Colon (tissue), 2 donors: ENCODE data around the gene LONRF2.
"Not testable (repeated sequence)": the region's sequence is repeated elsewhere in the genome, so short reads cannot be mapped to it uniquely, and the experiment has no call there.

Source experiments
- FAIRE-seq: peaks from 2 replicates; lab custom pipeline; 2012; peaks lifted over from hg19 to GRCh38; lab: Jason Lieb, UNC
- donor health status: control.
- donor health status: control.

Gene LONRF2

DNA sequence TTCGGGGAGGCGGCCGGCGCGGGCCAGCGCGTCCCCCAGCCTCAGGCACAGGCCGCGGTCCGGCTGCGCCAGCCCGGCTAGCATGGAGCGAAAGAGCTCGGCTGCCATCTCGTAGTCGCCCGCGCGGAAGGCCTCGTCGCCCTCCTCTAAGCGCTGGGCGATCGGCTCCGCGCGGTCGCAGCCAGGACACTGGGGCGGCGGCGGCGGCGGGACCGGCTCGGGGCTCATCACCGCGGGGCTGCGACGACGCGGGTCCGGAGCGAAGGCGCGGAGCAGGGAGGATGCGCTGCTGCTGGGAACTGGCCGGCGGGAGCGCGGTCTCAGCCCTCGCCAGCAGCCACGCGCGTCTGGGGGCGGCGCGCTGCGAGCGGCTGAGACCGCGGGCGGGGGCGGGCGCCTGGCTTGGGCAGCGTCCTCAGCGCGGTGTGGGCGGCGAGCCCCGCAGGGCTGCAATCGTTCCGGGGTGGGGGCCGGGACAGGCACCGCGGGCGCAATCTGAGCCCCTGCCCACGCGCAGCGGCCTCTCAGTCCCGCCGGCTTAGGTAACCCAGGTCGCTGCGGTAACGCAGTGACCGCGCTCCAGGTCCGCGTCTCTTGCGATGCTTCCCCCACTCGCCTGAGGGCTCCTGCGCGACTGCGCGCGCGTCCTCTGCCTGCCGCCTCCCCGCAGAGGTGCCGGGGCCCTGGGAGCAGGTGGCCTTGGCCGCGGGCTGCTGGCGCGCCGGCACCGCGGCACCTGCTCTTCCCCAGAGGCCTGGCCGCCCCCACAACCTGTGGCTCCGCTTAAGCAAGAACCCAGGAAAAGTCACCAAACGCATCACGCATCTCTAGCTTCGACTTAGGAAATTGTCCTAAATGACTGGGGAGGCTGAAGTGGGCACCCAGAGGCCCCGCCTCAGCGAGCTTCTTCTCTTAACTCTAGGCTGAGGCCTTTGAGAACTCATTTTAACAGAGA is at the start of gene LONRF2:
Gene LONRF2, minus strand, starts transcription at position 636 of the 955 bp plus-strand sequence. Its CDS starts 408 bp downstream, at position 228.
- FAIRE-seq, result no peak

DNA sequence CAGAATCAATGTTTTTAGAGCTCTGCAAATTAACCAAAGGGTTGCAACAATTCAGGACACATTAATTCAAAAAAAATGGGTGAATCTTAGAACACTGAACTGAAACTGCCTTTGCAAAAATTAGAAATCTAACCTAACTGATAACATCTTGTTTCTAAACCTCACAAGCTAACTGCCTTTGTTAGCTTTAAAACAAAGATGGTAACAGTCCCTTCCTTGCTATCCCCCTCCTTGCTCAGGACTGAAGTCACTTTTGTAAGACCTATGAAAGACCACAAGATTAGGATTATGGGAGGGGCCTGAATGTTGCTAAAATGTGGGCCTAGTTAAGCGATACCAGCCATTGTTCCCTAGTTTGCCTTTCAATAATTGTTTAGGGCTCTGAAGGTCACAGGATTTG is 44.9 kb upstream of the LONRF2 start:
- no peak for FAIRE-seq

DNA sequence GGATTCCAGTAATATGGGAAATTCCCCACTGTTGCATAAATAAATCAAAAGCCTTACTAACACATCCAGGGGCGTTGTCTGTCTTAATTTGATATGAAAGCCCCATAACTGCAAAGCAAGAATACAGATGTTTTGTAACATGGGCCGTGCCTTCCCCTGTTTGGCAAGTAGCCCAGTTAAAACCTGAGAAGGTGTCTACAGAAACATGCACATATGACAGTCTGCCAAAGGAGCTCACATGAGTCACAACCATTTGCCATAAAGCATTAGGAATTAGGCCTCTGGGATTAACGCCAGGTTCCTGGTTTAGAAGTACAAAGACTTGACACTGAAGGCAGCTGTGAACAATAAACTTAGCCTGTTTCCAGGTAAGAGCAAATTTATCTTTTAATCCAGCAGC is 43.1 kb upstream of the LONRF2 start:
- no peak for FAIRE-seq

DNA sequence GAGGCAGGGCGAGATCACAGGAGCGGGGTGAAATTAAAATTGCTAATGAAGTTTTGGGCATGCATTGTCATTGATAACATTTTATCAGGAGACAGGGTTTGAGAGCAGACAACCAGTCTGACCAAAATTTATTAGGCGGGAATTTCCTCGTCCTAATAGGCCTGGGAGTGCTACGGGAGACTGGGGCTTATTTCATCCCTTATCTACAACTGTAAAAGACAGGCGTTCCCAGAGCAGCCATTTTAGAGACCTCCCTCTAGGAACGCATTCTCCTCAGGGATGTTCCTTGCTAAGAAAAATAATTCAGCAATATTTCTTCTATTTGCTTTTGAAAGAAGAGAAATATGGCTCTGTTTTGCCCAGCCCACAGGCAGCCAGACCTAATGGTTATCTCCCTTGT is 40.0 kb upstream of the LONRF2 start:
- FAIRE-seq, result not testable (repeated sequence)

DNA sequence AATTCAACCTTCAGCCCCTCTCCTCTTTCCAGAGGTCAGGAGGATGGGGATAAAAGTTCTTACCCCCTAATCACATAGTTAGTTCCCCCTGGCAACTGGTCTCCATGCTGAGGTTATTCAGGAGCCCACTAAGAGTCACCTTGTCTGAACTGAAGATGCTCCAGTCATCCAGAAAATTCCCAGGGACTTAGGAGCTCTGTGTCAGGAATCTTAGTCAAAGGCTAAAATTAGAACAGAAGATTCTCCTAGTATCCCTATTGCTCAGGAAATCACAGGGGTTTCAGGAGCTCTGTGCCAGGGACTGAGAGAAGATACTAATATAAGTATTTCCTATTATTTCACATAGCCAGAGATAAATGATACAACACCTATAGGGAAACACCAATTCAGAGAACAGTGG is 37.3 kb upstream of the LONRF2 start:
- no peak for FAIRE-seq

DNA sequence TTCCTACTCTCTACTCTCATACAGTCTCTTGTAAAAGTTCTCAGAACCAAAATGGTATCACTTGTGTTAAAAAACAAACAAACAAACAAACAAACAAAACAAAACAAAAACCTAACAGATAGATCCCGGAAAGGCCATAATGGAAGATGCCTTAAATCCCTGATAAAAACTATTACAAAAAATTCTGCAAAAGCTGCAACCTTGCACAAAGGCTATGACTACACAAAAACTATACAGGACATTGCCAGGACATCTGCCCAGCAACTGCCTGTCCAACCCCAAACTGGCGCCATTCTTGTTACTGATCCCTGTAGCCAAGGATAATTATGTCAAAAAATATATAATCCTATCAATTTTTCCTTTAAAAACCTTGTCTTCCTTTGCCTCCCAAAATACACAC is 36.3 kb upstream of the LONRF2 start:
- FAIRE-seq, result no peak

DNA sequence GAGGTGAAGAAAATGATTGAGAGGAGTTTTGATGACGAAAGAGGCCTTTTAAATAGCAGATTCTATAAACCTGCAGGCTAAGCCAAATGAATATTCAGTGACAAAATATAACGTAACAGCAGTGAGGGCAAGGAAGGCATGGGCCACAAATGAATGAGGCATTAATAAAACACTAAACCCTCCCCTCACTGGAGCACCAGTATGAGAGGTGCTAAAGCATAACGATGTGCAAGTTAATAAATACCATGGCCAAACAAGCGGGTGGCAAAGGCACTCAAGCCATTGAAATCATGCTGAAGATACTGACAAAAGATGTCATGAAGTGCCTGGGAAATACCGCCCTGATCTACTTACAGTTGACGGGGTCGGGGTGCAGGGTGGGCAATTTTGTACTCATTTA is 30.2 kb upstream of the LONRF2 start:
- FAIRE-seq, result no peak

DNA sequence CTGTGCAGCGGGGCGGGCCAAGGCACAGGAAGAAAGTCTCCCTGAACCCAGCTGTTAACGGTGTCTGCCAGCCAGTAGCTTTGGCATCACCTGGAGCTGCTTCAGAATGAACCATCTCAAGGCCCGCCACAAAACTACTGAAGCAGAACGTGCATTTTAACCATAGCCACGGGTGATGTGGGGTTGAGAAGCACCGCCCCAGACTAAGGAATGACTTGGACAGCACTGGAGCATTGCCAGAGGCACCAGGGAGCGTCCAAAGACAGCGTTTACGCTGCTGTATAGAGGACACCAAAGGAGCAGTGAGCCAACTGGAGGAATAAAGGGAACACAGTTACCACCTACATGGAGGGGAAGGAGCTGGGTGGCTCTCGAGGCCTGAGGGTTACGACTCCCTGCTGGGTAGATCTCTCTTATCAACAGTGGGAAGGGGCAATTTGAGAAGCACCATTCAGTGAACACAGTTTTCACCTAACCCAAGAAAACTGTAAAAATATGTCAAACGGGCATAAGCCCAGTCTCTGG is 28.4 kb upstream of the LONRF2 start:
- FAIRE-seq, result no peak

DNA sequence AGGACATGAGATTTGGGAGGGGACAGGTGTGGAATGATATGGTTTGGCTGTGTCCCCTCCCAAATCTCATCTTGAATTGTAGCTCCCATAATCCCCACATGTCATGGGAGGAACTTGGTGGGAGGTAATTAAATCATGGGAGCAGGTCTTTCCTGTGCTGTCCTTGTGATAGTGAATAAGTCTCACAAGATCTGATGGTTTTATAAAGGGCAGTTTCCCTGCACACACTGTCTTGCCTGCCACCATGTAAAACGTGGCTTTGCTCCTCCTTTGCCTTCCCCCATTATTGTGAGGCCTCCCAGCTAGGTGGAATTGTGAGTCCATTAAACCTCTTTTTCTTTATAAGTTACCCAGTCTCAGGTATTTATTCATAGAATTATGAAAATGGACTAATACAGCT is 22.8 kb upstream of the LONRF2 start:
- FAIRE-seq, result not testable (repeated sequence)

DNA sequence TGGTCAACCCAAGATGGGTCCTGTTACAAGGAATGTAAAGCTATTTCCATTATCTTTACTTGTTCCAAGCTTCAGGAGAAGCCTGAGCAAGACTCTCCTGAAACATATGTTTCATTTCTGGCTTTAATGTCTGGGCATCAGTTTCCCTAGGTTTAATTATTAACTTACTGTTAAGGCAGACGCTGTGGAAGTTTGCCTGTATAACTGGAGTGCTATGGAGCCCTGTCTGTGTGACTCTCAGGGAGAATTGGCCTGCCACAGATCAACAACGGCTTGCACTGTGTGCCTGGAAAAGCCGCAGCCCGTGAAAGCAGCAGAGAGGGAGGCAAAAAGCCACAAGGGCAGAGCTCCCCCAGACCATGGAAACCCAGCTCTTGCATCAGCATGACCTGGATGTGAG is 22.1 kb upstream of the LONRF2 start:
- no peak for FAIRE-seq

DNA sequence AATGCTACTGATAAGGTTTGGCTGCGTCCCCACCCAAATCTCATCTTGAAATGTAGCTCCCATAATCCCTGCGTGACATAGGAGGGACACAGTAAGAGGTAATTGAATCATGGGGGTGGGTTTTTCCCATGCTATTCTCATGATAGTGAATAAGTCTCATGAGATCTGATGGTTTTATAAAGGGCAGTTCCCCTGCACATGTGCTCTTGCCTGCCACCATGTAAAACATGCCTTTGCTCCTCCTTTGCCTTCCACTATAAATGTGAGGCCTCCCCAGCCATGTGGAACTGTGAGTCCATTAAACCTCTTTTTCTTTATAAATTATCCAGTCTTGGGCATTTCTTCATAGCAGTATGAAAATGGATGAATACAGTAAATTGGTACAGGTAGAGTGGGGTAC is 20.2 kb upstream of the LONRF2 start:
- not testable (repeated sequence) for FAIRE-seq

DNA sequence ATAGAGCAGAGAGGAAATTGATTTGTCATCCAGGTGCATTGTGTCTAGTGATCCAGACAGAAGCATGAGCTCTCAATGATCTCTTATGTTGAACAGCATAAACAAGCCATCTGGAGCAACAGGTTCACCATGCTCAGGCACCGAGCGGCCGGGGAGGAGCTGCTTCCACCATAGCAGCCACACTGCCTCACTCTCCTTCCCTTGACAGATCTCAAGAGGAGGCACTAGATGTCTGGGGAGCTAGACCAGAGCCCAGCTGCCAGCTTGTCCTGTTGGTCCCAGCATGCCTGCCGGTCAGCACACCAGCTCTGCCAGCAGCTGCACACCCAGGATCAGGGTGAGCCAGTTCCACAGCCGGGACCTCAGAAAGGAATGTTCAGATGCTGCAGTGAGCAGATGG is 17.5 kb upstream of the LONRF2 start:
- no peak for FAIRE-seq

DNA sequence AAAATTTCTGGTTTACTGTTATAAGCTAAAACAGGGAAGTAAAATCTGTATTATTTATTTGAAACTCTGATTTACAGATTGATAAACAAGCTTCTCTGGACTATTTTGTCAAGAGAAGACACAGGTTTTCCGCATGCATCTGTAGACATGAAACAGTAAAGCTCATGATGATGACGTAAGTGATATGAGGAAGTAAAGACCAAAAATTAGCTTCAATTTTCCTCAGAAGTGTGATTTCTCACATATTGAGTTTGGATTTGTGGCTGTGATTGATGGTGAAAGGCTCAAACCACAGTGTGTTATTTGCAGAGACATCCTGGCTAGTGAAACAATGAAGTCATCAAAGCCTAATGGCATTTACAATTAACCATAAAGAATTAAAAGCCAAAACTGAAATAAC is 12.6 kb upstream of the LONRF2 start:
- FAIRE-seq, result no peak

DNA sequence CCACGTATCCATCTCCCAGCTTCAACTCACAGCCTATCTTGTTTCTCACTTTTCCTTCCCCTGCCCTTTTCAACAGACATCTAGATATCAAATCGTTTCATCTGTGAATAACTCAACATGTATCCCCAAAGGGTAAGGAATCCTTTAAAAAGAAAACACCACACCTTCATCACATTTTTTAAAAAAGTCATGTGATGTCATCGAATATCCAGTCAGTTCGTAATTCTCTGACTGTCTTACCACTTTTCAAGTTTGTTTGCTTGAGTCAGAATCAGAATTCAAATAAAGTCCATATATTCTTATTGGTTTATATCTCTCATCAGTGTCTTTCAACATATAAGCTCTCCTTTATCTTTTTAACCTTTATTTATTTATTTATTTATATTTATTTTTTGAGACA is 5.4 kb upstream of the LONRF2 start:
- no peak for FAIRE-seq

DNA sequence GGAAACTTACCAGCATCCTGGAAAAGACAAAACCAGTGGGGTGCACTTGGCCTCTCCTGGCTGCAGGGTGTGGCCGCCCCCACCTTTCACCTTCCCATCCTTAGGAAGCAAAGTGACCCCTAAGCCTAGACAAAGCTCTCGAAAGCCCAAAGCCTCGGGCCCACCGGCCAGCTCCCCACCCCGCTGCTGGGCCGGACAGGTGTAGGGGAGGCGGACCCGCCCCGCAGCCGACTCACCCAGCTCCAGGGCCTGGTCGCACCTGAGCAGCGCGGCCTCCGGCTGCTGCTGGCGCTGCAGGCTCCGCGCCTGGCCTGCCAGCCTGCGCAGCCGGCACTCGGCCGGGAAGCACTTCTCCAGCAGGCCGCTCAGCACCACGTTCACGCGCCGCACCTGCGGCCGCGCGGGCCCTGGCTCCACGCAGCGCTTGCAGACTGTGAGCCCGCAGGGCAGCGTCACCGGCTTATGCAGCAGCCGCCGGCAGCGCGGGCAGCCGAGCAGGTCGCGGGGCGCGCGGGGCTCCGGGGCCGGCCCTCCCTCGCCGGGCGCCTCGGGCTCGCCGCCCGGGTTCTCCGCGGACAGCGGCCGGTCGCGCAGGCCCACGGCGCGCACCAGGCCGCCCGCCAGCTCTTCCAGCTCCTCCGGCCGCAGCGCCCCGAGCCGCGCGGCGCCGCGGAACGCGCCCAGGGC is 979 bp downstream of the LONRF2 start:
- FAIRE-seq, result no peak

DNA sequence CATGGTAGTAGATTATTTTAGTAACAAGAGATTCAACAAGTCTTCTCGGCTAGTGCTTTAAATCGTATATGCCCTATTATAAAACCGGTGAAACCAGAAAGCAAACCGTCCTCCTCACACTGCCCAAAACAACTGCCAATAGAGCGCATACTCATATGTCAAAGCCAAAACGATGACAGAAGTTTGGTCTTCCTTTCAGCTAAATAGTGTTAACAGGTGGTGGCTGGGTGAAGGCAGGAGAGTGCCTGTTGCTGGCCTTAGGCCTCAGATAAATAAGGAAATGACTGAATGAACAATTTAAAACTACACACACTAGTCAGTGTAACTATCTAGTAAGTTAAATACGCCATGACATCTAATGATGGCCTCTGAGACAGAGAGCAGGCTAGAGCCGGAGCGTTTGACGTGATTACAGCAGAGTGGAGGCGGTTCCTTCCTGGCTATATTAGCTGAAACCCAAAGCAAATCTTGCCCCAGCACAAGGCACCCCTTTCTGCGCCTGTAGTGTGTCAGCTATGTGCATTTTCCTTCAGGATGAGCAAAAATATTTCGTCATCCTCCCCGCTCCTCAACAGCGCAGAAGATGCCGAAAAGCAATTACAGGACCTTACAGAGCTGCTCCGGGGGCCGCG is 1.6 kb downstream of the LONRF2 start:
- FAIRE-seq, result no peak

DNA sequence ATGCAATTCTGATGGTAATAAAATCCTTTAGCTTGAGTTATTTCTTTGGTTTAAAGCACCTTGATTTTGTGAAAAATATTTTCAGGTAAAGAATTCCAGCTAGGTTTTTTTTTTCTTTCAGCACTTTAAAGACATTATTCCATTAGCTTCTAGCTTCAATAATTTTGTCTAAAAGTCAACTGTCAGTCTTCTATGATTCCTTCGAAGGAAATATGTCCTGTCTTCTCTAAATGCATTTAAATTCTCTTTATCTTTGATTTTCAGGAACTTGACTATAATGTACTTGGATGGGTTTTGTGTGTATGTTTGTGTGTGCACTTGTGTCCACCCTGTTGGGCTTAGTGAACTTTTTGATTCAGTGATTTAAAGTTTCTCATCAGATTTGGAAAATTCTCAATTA is 4.7 kb downstream of the LONRF2 start:
- FAIRE-seq, result no peak

DNA sequence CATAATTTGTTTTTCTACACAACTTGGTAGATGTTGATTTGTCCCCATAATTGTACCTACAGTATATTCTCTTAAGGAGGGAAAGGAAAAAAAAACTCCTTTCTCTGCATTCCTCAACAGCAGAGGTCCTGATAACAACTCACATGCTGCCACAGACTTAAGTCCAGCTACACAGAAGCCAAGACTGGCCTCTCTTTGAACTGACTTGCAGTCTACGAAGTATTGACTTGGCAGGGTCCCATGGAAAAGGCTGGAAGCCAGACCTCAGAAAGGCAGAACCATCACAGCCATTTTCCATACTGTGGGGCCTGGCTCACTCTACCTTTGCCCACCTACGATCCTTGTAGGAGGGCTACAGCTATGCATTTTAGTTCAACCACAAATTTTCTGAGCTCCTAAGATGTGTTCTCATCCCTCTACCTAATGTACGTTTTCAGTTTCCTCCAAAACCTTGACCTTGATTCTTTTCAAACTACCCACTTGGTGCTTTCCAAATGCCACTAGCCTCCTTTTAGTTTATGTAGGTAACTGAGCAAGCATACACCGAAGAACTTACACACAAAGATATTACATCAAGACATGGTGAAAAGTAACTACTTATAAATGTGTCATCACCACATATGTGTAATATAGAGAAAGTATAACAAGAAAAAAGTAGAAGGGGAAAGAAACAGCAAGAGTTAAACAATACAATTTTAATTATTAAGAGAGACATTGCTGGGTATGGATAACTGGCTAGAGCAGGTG is 12.2 kb downstream of the LONRF2 start:
- no peak for FAIRE-seq

DNA sequence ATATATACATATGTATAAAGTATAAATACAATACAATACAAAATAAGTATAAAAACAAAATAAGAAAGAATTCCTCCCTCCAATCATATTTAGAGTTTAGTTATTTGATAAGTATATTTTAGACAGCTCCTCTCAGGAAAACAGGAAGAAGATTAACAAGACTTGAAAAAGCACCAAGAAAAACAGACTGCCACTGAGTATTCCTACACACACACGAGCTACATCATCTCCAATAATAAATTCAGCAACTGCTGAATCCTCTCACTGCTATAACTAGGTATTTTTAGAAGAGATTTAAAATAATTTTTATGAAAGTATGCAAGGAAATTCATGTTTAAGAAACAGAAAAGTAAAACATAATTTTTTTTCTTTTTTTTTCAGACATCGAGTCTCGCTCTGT is 13.0 kb downstream of the LONRF2 start:
- no peak for FAIRE-seq

DNA sequence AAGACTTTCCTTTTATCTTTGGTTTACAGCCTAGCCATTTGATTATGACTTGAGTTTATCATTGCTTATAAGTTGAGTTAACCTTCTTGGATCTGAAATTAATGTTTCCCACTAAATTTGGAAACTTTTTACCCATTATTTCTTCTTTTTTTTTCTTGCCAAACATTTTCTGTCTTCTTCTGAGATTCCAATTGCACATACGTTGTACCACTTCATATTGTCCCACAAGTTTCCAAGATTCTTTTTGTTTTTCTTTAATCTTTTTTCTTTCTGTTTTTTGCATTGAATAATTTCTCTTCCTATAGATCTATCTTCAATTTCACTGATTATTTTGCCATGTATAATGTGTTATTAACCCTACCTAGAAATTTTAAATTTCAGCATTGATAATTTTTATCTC is 18.6 kb downstream of the LONRF2 start:
- no peak for FAIRE-seq

DNA sequence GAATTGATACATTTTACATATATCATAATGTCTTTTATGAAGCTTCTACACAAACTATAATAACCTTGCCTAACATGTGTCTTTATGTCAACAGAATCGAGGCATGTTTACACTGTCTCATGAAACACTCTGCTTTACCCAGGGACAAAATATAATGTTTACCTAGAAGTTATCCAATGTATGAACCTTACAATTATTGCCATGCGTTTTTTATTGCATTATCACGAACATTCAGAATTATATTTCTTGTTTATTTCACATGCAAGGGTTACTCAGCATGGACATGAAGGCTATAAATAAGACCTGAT is 19.8 kb downstream of the LONRF2 start:
- no peak for FAIRE-seq

DNA sequence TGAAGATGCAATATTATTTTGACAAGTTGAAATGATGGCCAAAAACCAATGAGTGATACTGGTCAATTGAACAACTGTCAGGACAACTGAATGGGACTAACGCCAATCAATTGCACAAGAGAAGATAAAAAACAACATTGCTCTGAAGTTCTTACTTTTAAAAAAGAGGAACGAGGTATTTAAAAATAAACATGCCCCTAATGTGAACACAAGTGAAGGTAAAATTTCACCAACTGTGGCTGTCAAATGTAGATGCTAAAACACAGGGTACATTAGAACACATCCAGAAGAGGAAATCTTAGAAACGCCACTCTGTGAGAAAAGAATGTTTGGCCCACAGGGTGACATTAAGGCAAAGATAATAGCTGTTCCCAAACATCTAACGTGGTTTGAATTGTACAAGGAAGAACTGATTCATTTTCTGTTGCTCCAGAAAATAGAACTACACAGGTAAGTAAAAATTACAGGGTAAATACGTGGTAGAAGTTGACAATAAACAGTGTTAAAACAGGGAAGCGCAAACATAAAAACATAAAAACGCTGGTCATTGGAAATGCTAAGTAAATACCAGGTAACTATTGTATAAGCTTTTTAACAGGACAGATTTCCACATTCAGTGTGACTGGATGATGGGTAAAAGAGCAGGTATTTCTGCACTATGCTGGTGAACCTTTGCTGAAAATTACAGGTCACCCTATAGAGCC is 20.3 kb downstream of the LONRF2 start:
- FAIRE-seq, result no peak
